HEK293 (cell line): ENCODE results near the gene DRC1.
A peak's percentile ranks its signal among the peaks of the same experiment; 100 is the strongest.

Experiments used
- CTCF ChIA-PET: fragments of 350-600 bp; formaldehyde crosslinking; extraction: SDS; loops from one replicate; lab custom pipeline; 2021; ENCODE audit warnings: antibody characterized with exemption; lab: Yijun Ruan, JAX
- POLR2A ChIA-PET: fragments of 300-600 bp; formaldehyde crosslinking; extraction: SDS; loops from one replicate; lab custom pipeline; 2020; ENCODE audit warnings: antibody characterized with exemption, inconsistent platforms; lab: Yijun Ruan, JAX
- H3K27ac ChIP-seq: fragments of 200-500 bp; sonication (Bioruptor generic); 2 replicates; pipeline ENCODE4 v1.5.1; 2014; ENCODE audit warnings: low read depth, low read length, control low read depth, inconsistent platforms; ENCODE audit errors: extremely low read depth
- H3K36me3 ChIP-seq, 2 experiments: fragments of 200-500 bp in 1 of 2; sonication (Bioruptor generic) in 1 of 2; 1 replicate in 1 of 2; 2 replicates in 1 of 2; pipeline ENCODE4 v1.5.1; 2014 to 2017; ENCODE audit warnings: inconsistent platforms in 2 of 2, low read length in 2 of 2; ENCODE audit not compliant: control insufficient read depth in 2 of 2, insufficient read depth in 1 of 2
- H3K4me1 ChIP-seq: fragments of 200-500 bp; sonication (Bioruptor generic); 2 replicates; pipeline ENCODE4 v1.5.1; 2014; ENCODE audit warnings: mild to moderate bottlenecking, low read length, inconsistent platforms; ENCODE audit not compliant: control insufficient read depth, insufficient read depth
- H3K4me3 ChIP-seq: 2 replicates; pipeline ENCODE4 v1.5.1; 2011; ENCODE audit warnings: low read depth, mild to moderate bottlenecking, control low read depth, low read length, moderate library complexity
- H3K9me3 ChIP-seq: fragments of 200-500 bp; sonication (Bioruptor generic); 2 replicates; pipeline ENCODE4 v1.5.1; 2014; ENCODE audit warnings: low read depth, low read length, inconsistent platforms; ENCODE audit not compliant: control insufficient read depth, insufficient read depth
- CTCF ChIP-seq: fragments of 450-650 bp; formaldehyde crosslinking; IDR thresholded peaks from 2 replicates; pipeline ENCODE4 v1.5.1; 2016; ENCODE audit warnings: missing biosample characterization, missing genetic modification characterization
- EGR2 ChIP-seq: fragments of 450-650 bp; formaldehyde crosslinking; IDR thresholded peaks from 2 replicates; pipeline ENCODE4 v1.5.1; 2016; ENCODE audit warnings: low read depth, missing biosample characterization, missing genetic modification characterization
- OSR2 ChIP-seq: fragments of 450-650 bp; formaldehyde crosslinking; IDR thresholded peaks from 2 replicates; pipeline ENCODE4 v1.5.1; 2016; ENCODE audit warnings: missing biosample characterization, missing genetic modification characterization
- PATZ1 ChIP-seq: fragments of 450-650 bp; formaldehyde crosslinking; IDR thresholded peaks from 2 replicates; pipeline ENCODE4 v1.5.1; 2016; ENCODE audit warnings: missing biosample characterization, missing genetic modification characterization
- PRDM6 ChIP-seq: fragments of 450-650 bp; formaldehyde crosslinking; IDR thresholded peaks from 2 replicates; pipeline ENCODE4 v1.5.1; 2017; ENCODE audit warnings: missing biosample characterization, missing genetic modification characterization
- SP7 ChIP-seq: fragments of 450-650 bp; formaldehyde crosslinking; IDR thresholded peaks from 2 replicates; pipeline ENCODE4 v1.5.1; 2016; ENCODE audit warnings: missing biosample characterization, missing genetic modification characterization
- ZBTB17 ChIP-seq: fragments of 450-650 bp; formaldehyde crosslinking; IDR thresholded peaks from 2 replicates; pipeline ENCODE4 v1.5.1; 2016; ENCODE audit warnings: missing biosample characterization, missing genetic modification characterization
- ZBTB8A ChIP-seq: fragments of 450-650 bp; formaldehyde crosslinking; IDR thresholded peaks from 2 replicates; pipeline ENCODE4 v1.5.1; 2016; ENCODE audit warnings: missing biosample characterization, missing genetic modification characterization
- ZEB2 ChIP-seq: fragments of 450-650 bp; formaldehyde crosslinking; IDR thresholded peaks from 2 replicates; pipeline ENCODE4 v1.5.1; 2016; ENCODE audit warnings: missing biosample characterization, missing genetic modification characterization
- ZFHX2 ChIP-seq: fragments of 450-650 bp; formaldehyde crosslinking; conservative IDR thresholded peaks from 2 replicates; pipeline ENCODE4 v1.5.1; 2016; ENCODE audit warnings: missing biosample characterization, missing genetic modification characterization
- ZFP3 ChIP-seq: fragments of 450-650 bp; formaldehyde crosslinking; IDR thresholded peaks from 2 replicates; pipeline ENCODE4 v1.5.1; 2016; ENCODE audit warnings: low read depth, missing biosample characterization, missing genetic modification characterization
- ZNF155 ChIP-seq: fragments of 450-650 bp; formaldehyde crosslinking; IDR thresholded peaks from 2 replicates; pipeline ENCODE4 v1.5.1; 2016; ENCODE audit warnings: missing biosample characterization, missing genetic modification characterization
- ZNF184 ChIP-seq: fragments of 450-650 bp; IDR thresholded peaks from 2 replicates; pipeline ENCODE4 v1.5.1; 2018; ENCODE audit warnings: missing biosample characterization, mild to moderate bottlenecking, missing genetic modification characterization
- ZNF341 ChIP-seq: fragments of 450-650 bp; formaldehyde crosslinking; IDR thresholded peaks from 2 replicates; pipeline ENCODE4; 2016; ENCODE audit warnings: low read depth, missing biosample characterization, missing genetic modification characterization
- ZNF366 ChIP-seq: fragments of 450-650 bp; formaldehyde crosslinking; conservative IDR thresholded peaks from 2 replicates; pipeline ENCODE4 v1.5.1; 2016; ENCODE audit warnings: missing biosample characterization, missing genetic modification characterization
- ZNF510 ChIP-seq: fragments of 450-650 bp; formaldehyde crosslinking; IDR thresholded peaks from 2 replicates; pipeline ENCODE4 v1.5.1; 2018; ENCODE audit warnings: mild to moderate bottlenecking, missing genetic modification characterization, missing biosample characterization; ENCODE audit not compliant: insufficient replicate concordance
- ZNF596 ChIP-seq: fragments of 450-650 bp; IDR thresholded peaks from 2 replicates; pipeline ENCODE4 v1.5.0; 2018; ENCODE audit warnings: missing biosample characterization, mild to moderate bottlenecking, missing genetic modification characterization, moderate library complexity
- ZNF629 ChIP-seq: fragments of 450-650 bp; formaldehyde crosslinking; IDR thresholded peaks from 2 replicates; pipeline ENCODE4 v1.5.1; 2017; ENCODE audit warnings: missing biosample characterization, missing genetic modification characterization
- ZNF654 ChIP-seq: fragments of 450-650 bp; formaldehyde crosslinking; IDR thresholded peaks from 2 replicates; pipeline ENCODE4 v1.5.1; 2016; ENCODE audit warnings: low read depth, missing biosample characterization, missing genetic modification characterization
- ZNF664 ChIP-seq: fragments of 450-650 bp; formaldehyde crosslinking; IDR thresholded peaks from 2 replicates; pipeline ENCODE4 v1.5.1; 2016; ENCODE audit warnings: missing biosample characterization, missing genetic modification characterization
- ZNF707 ChIP-seq: fragments of 450-650 bp; formaldehyde crosslinking; IDR thresholded peaks from 2 replicates; pipeline ENCODE4 v1.5.1; 2016; ENCODE audit warnings: missing biosample characterization, missing genetic modification characterization

DRC1 gene

GRCh38 chr2:26462511-26463243 is 61.0 kb downstream of the DRC1 start:
- ChIA-PET CTCF (interaction anchor here (0.6 to 1.8 kb wide), 13 partner anchors 18 to 228 kb away, joined by 3 to 10 read pairs (median 3); no protein-coding TSS in a partner anchor), POLR2A (no interaction called here)
- Histone ChIP-seq H3K27ac (no peak overlapping the region), H3K36me3 (no peaks in the 10 kb centered on the region), H3K4me1 (no peaks in the 10 kb centered on the region), H3K9me3 (no peaks in the 10 kb centered on the region), H3K4me3 (no peak overlapping the region)
- TF ChIP-seq ZFHX2 (tag by site-specific recombination) (peak; percentile 89), ZNF596 (tag by site-specific recombination) (no peak), PRDM6 (tag by site-specific recombination) (no peak), ZNF629 (tag by site-specific recombination) (peak; percentile 52), ZEB2 (peak; percentile 39; the same call in 1 of the 2 replicates), ZNF366 (tag by site-specific recombination) (0 out of 2 replicates have a peak, but pooled peaks have one; percentile 11), EGR2 (tag by site-specific recombination) (peak; percentile 74), ZNF510 (tag by site-specific recombination) (no peak), ZFP3 (tag by site-specific recombination) (0 out of 2 replicates have a peak, but pooled peaks have one; percentile 14), CTCF (peak; percentile 43), ZNF341 (tag by site-specific recombination) (no peak), ZNF707 (tag by site-specific recombination) (no peak), PATZ1 (tag by site-specific recombination) (peak; percentile 14; the same call in 1 of the 2 replicates), ZNF664 (tag by site-specific recombination) (no peak), ZBTB8A (tag by site-specific recombination) (peak; percentile 60), ZNF155 (tag by site-specific recombination) (no peak), ZNF654 (tag by site-specific recombination) (peak; percentile 57), ZNF184 (tag by site-specific recombination) (peak; percentile 39; the same call in 1 of the 2 replicates), SP7 (tag by site-specific recombination) (0 out of 2 replicates have a peak, but pooled peaks have one; percentile 36), ZBTB17 (tag by site-specific recombination) (peak; percentile 96), OSR2 (peak; percentile 30; the same call in 1 of the 2 replicates)
